HG02970 (cell line): ENCODE measurements around the gene PRDM16.

Source experiments
- ATAC-seq: cut with Tn5 transposase; IDR thresholded peaks from one replicate; pipeline ENCODE4 v1.9.1; 2021; ENCODE audit warnings: mild to moderate bottlenecking, moderate library complexity, moderate number of reproducible peaks; ENCODE audit not compliant: unreplicated experiment, low FRiP score

The PRDM16 gene

GRCh38 chr1:3426956-3427535 lies 358.0 kb downstream of the PRDM16 start:
- ATAC-seq: no peak

GRCh38 chr1:3427711-3428704 lies 359.0 kb downstream of the PRDM16 start:
- ATAC-seq: no peak

DNA sequence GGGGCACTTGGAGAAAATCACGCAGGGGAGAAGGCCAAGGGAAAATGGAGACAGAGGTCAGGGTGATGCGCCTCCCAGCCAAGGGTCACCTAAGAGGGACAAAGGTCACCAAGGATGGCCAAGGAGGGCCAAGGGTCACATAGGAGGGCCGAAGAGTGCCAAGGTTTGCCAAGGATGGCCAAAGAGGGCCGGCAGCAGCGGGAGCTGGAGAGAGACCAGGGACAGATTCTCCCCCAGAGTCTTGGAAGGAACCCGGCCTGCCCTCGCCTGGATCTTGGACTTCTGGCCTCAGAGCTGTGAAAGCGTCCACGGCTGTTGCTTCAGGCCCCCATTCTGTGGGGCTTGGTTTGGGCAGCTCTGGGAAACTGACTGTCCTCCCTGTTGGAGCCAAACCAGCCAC lies 359.9 kb downstream of the PRDM16 start:
- no peak for ATAC-seq

GRCh38 chr1:3429320-3429719 lies 360.3 kb downstream of the PRDM16 start:
- no peak for ATAC-seq

DNA sequence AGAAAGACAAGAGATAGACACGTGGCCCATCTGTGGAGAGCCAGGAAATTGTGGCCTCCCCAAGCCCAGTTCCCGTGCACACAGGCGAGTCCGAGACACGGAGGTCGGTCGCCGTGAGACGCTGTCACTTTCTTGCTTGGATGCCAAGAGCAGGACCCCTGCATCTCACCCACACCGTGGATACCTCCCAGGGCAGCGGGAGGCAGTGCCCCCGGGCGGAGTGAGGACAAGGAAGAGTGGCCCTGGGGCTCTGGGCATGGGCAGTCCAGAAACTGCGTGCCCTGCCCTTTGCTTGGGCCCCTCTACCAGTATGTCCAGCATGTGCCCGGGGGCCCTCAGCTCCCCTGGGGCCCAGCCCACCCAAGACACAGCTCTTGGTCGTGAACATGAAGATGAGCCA lies 360.8 kb downstream of the PRDM16 start:
- ATAC-seq: no peak

DNA sequence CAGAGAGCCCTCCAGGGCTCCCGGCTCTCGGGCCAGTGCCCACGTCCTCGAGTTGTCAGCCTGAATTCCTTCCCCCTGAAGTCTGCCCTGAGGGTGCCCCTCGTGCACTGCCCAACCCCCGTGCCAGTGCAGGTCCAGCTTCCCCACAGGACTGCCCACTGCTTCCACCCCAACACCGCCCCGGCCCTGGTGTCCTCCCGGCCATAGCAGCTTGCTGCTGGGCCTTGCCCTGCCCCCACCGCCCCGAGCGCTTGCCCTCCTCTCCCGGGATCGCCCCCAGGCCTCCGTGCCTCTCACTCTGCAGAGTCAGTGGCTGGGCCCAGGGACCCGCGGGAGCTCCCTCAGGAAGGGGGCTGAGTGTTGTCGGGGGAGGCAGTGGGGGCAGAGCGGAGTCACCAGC lies 361.4 kb downstream of the PRDM16 start:
- ATAC-seq: no peak

GRCh38 chr1:3430820-3431219 lies 361.8 kb downstream of the PRDM16 start:
- ATAC-seq: no peak

- no peak for ATAC-seq
Measured at GRCh38 chr1:3431266-3431665, 362.3 kb downstream of the PRDM16 start.

GRCh38 chr1:3431686-3432085 lies 362.7 kb downstream of the PRDM16 start:
- no peak for ATAC-seq

DNA sequence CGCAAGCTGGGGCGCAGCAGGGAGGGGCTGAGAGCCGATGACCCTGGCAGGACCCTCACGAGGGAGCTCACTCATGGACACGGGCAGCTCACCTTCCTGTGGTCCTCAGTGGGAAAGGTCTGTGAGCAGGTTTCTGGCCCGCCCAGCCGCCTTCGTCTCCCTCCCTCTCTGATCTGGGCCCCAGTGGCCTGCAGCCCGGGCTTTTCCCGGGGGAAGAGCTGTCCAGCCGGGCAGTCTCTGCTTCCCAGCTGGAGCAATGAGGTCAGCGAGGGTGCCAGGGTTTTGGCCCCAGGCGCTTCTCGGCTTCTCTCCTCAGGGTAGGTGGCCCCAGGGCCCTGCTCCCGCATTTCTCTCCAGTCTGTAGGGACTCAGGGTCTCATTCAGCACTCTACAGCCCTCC lies 363.3 kb downstream of the PRDM16 start:
- no peak for ATAC-seq

DNA sequence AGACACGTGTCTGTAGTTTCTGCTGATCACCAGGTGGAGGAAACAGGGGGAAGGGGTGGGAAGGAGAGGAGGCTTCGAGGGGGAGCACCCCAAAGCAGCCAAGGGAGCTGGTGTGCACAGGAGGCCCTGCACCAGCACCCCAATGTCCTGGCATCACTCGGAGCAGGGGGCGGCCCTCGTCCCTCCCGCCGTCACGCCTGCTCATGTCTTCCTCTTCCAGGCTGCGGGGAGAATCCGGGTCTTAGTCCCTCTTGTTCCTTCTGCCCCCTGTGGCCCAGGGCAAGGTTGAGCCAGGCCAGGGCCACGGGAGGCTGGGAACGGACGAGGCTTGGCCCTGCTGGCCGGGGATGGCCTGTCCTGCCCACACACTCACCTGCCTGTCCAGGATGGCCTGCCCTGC lies 364.1 kb downstream of the PRDM16 start:
- no peak for ATAC-seq

- ATAC-seq: no peak
Measured at GRCh38 chr1:3433596-3434320, 364.8 kb downstream of the PRDM16 start.

DNA sequence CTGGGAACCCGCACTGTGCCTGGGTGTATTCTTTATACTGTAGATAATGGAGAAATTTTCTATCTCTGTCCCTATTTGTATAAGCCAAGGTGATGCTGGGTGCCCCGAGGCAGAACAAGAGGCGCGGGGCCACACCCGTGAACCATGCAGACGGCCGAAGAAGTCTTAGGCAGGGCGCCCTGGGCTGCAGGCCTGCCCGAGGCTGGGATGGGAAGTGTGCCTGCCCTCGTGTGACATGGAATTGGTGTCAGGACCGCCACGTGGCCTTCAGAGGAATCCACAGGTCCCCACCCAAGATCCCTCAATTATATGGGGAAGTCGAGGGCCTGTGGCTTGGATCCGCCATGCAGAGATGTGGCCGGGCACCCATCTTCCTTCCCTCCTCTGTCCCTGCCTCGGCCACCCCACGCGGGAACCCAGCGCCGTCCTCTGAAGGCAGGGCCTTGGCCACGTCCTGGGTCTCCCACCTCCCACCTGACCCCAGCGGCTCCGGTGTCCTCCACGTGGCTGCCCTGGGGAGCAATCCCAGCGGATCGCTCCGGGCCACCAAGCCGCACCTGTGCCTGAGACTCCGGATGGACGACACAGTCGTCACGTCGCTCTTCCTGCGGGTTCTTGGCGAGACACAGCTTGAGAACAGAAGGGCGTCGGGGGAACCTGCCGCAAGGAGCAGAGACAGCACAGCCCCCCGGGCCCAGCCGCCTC lies 365.6 kb downstream of the PRDM16 start:
- ATAC-seq: no peak

DNA sequence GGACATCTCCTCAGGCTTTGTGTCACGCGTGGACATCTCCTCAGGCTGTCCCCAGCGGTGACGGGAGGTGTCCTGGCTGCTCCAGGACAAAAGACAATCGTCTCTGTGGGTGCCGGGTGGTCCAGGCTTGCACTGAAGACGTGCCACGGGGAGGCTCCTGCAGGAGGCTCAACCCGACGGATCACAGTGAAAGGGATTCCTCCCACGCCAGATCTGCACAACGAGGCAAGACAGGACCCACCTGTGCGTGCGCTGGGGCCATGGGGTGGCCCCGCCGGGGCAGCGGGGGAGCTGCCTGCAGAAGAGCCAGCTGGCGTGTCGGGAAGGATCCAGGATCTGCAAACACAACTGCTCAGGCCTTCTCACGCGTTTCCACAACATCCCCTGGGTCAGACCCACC lies 366.7 kb downstream of the PRDM16 start:
- no peak for ATAC-seq

DNA sequence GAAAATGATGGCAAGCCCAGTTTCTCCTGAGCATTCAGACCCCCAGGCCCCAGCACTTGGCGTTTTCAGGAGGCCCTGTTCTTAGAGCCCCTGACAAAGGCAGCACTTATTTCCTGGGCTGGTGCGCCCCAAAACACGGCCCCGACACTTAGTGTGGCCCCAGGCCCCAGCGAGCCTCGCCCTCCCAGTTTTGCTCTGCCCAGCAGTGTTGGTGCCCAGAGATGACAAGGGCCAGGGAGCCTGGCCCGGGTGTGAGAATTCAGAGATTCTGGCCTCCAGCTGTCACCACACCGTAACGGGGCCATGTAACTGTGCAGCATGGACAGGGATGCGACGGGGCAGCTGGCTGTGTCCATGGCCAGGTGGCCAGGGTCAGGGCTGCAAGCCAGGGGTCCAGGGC lies 367.4 kb downstream of the PRDM16 start:
- ATAC-seq: no peak

DNA sequence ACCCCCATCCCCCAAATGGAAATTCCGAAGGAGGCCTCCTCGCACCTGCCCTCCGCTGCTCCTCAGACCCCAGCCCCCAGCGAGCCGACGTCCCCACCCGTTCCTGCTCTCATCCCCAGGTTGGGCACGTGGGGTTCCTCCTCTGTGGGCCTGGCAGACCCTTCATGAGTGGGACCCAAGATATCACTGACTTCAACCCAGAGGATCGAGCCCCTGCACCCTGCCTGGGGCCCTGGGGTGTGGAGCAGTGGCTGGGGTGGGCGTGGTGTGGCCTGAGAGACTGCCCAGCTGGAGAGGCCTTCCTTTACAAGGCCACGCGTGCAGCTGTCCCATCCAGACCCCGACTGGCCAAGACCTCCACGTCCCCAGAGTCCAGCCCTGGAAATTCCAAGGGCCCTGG lies 367.9 kb downstream of the PRDM16 start:
- ATAC-seq: no peak

- no peak for ATAC-seq
Measured at GRCh38 chr1:3438661-3439180, 369.7 kb downstream of the PRDM16 start.

DNA sequence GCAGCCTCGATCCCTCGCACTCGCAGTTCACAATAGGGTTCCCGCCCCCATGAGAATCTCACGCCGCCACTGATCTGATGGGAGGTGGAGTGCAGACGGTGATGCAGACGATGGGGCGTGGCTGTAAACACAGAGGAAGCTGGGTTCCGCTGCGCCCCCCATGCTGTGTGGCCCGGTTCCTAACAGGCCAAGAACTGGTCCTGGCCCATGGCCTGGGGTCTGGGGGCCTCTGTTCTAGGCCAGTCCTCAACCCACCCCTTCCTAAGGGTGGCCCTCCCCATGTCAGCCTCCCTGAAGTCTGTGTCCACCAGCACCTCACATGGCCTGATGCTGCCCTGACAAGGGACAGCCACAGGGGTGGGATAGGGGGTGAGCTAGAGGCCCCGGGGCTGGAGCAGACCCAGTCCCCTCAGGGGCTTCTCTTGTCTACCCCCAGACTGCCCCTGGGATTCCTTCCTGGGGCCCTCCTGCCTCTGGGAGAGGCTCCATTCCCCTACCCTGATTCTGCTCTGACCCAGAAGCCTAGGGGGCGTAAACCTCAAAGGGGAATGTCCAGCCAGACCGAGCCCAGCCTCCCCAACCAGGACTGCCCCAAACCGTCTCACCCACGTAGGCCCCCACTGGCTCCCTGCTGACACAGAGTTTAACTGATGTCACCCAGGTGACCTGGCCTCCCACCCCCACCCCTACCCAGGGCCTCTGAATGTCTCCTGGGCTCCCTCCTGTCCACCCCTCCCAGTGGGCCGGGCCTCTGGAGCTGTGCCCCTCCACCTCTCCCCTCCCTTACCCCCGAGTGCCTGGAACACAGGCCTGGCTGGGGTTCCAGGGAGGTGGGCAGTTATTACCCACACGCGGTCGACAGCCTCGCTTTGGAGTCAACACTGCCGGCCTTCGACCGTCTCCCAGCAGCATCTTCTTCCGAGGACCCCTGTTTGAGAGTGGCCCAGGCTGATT lies 370.6 kb downstream of the PRDM16 start:
- ATAC-seq: no peak

- ATAC-seq: no peak
Measured at GRCh38 chr1:3440300-3440681, 371.3 kb downstream of the PRDM16 start.
